Endothelial cell of umbilical vein (primary cell): ENCODE data around the gene MACF1. TPM values are rescaled to one million over a fixed set of nuclear protein-coding genes. Genes with fewer than 3 reads are reported as not detected.

ENCODE experiments used
- BruUV-seq: library from RNA; stranded (reverse); fragments of 400-500 nt; replicated peaks from 2 replicates; lab custom pipeline; 2021; lab: Mats Ljungman, UMichigan
- CTCF ChIA-PET: fragments of 300-600, 350-600 bp; sonication (Branson Sonifier 250); formaldehyde crosslinking; loops from one replicate; lab custom pipeline; 2021; ENCODE audit warnings: antibody characterized with exemption, inconsistent platforms; lab: Charles Lee
- POLR2A ChIA-PET: fragments of 300-600, 350-600 bp; sonication (Branson Sonifier 250); formaldehyde crosslinking; loops from one replicate; lab custom pipeline; 2021; ENCODE audit warnings: antibody characterized with exemption, inconsistent platforms; lab: Charles Lee
- DNase-seq: peaks from one replicate; pipeline ENCODE4 v3.0.0-alpha.2; 2011; ENCODE audit warnings: low read depth, low spot score
- FAIRE-seq: peaks from 2 replicates; lab custom pipeline; 2011; peaks lifted over from hg19 to GRCh38; lab: Jason Lieb, UNC
- H2AFZ ChIP-seq: 2 replicates; pipeline ENCODE4 v1.6.0; 2012; ENCODE audit warnings: low read depth, low read length, control low read depth, inconsistent platforms
- H3K27ac ChIP-seq: 2 replicates; pipeline ENCODE4 v1.5.1; 2011; ENCODE audit warnings: low read depth, mild to moderate bottlenecking, control low read depth, low read length, moderate library complexity; ENCODE audit not compliant: insufficient read depth
- H3K27me3 ChIP-seq, 2 experiments: 2 replicates each; pipeline versions ENCODE4 v1.6.0 to v1.6.1; 2011; ENCODE audit warnings: low read length in 2 of 2, mixed read lengths in 1 of 2; ENCODE audit not compliant: control insufficient read depth in 2 of 2, insufficient read depth in 2 of 2
- H3K36me3 ChIP-seq, 2 experiments: 2 replicates in 1 of 2; 3 replicates in 1 of 2; pipeline ENCODE4 v1.5.1; 2011; ENCODE audit warnings: low read length in 2 of 2, mild to moderate bottlenecking in 1 of 2, moderate library complexity in 1 of 2; ENCODE audit not compliant: control insufficient read depth in 2 of 2, insufficient read depth in 2 of 2; ENCODE audit errors: extremely low read depth in 1 of 2
- H3K4me1 ChIP-seq: 3 replicates; pipeline ENCODE4 v1.5.1; 2011; ENCODE audit warnings: mild to moderate bottlenecking, low read length; ENCODE audit not compliant: control insufficient read depth, insufficient read depth; ENCODE audit errors: extremely low read depth
- H3K4me2 ChIP-seq: 2 replicates; pipeline ENCODE4 v1.6.1; 2011; ENCODE audit warnings: low read length, control low read depth, mixed read lengths; ENCODE audit not compliant: insufficient read depth
- H3K4me3 ChIP-seq, 3 experiments: fragments of 200-600 bp in 1 of 3; sonication (generic), shearing (Covaris generic) in 1 of 3; replicated peaks in 1 of 3; 2 replicates each; pipeline ENCODE4 v1.5.1; 2011 to 2016; ENCODE audit warnings: control low read depth in 3 of 3, low read length in 3 of 3, mild to moderate bottlenecking in 2 of 3, inconsistent platforms in 1 of 3, low read depth in 1 of 3, moderate library complexity in 1 of 3; ENCODE audit not compliant: insufficient read depth in 1 of 3
- H3K79me2 ChIP-seq: 2 replicates; pipeline ENCODE4 v1.6.0; 2012; ENCODE audit warnings: low read length, inconsistent platforms; ENCODE audit not compliant: control insufficient read depth, insufficient read depth
- H3K9ac ChIP-seq: replicated peaks from 2 replicates; pipeline ENCODE3; 2011; ENCODE audit warnings: low read length, control low read depth; ENCODE audit not compliant: insufficient read depth; ENCODE audit errors: extremely low read depth
- H3K9me1 ChIP-seq: replicated peaks from 3 replicates; pipeline ENCODE4 v1.6.0; 2011; ENCODE audit warnings: mild to moderate bottlenecking, low read length; ENCODE audit not compliant: control insufficient read depth, insufficient read depth; ENCODE audit errors: extremely low read depth
- H3K9me3 ChIP-seq: replicated peaks from 2 replicates; pipeline ENCODE4 v1.5.1; 2012; ENCODE audit warnings: low read length, inconsistent platforms; ENCODE audit not compliant: control insufficient read depth, insufficient read depth
- H4K20me1 ChIP-seq: replicated peaks from 2 replicates; pipeline ENCODE3; 2011; ENCODE audit warnings: mild to moderate bottlenecking, low read length; ENCODE audit not compliant: control insufficient read depth, insufficient read depth; ENCODE audit errors: extremely low read depth
- CTCF ChIP-seq, 2 donors: IDR thresholded peaks; 1 replicate in 1 of 2; 2 replicates in 1 of 2; pipeline ENCODE4 v1.5.1; 2011; ENCODE audit warnings: low read length in 2 of 2, mild to moderate bottlenecking in 2 of 2, moderate library complexity in 2 of 2, control low read depth in 1 of 2, inconsistent platforms in 1 of 2, low read depth in 1 of 2; ENCODE audit not compliant: insufficient read depth in 1 of 2; ENCODE audit errors: extremely low read depth in 1 of 2
- EZH2 ChIP-seq: IDR thresholded peaks from 2 replicates; pipeline ENCODE4 v1.6.1; 2012; ENCODE audit warnings: borderline replicate concordance, low read depth, mild to moderate bottlenecking, moderate library complexity, low read length, inconsistent platforms; ENCODE audit not compliant: severe bottlenecking
- FOS ChIP-seq: IDR thresholded peaks from 2 replicates; pipeline ENCODE4 v1.6.1; 2011; ENCODE audit warnings: mild to moderate bottlenecking, low read length, moderate library complexity, borderline replicate concordance; ENCODE audit not compliant: insufficient read depth
- GATA2 ChIP-seq: IDR thresholded peaks from 2 replicates; pipeline ENCODE4 v1.7.0; 2011; ENCODE audit warnings: low read depth, mild to moderate bottlenecking, moderate library complexity, mixed read lengths, low read length; ENCODE audit not compliant: insufficient read length, insufficient read depth
- JUN ChIP-seq: IDR thresholded peaks from 2 replicates; pipeline ENCODE4 v1.6.1; 2011; ENCODE audit warnings: borderline replicate concordance, low read depth; ENCODE audit not compliant: insufficient read length, insufficient read depth
- MAX ChIP-seq: IDR thresholded peaks from 2 replicates; pipeline ENCODE4 v1.6.1; 2011; ENCODE audit not compliant: insufficient read depth, insufficient read length
- MYC ChIP-seq: IDR thresholded peaks from one replicate; pipeline ENCODE4 v1.6.1; 2011; ENCODE audit warnings: mild to moderate bottlenecking, low read depth, low read length
- POLR2A ChIP-seq: IDR thresholded peaks from 2 replicates; pipeline ENCODE4 v1.6.1; 2012; ENCODE audit warnings: low read depth, mild to moderate bottlenecking, control low read depth, low read length
- POLR2AphosphoS5 ChIP-seq: IDR thresholded peaks from 2 replicates; pipeline ENCODE4 v1.6.1; 2012; ENCODE audit warnings: low read depth, mild to moderate bottlenecking, control low read depth, low read length, moderate library complexity; ENCODE audit not compliant: insufficient read depth
- dilution Hi-C: fragments of 300-500 bp; cut with MboI; formaldehyde crosslinking; loops from one replicate; pipeline ENCODE4 v1.15.0; 2019; ENCODE audit warnings: low sequenced_read_pairs; ENCODE audit not compliant: extremely low pct_ligation_motif_present
- intact Hi-C: fragments of 100-400 bp; cut with micrococcal nuclease; formaldehyde crosslinking; loops from one replicate; pipeline ENCODE4 v1.10.0; 2022
- polyA plus RNA-seq, 4 experiments: library from polyadenylated mRNA; depleted of rRNA in 3 of 4; stranded (reverse) in 3 of 4; unstranded in 1 of 4; fragments of >200 nt; gene quantifications; 2 replicates each; pipeline versions ENCODE4 v1.2.1 to v1.2.3, GENCODE V29; 2011 to 2012; ENCODE audit warnings: missing spikeins in 1 of 4
- total RNA-seq: library from RNA; stranded (reverse); gene quantifications from 2 replicates; pipeline ENCODE4 v1.2.3, GENCODE V29; 2021

MACF1 gene
- total and polyA plus RNA-seq, 2 donors (not counting 3 experiments of a cell fraction or from before 2014, with no cell fraction given), result 122 to 587 TPM

DNA sequence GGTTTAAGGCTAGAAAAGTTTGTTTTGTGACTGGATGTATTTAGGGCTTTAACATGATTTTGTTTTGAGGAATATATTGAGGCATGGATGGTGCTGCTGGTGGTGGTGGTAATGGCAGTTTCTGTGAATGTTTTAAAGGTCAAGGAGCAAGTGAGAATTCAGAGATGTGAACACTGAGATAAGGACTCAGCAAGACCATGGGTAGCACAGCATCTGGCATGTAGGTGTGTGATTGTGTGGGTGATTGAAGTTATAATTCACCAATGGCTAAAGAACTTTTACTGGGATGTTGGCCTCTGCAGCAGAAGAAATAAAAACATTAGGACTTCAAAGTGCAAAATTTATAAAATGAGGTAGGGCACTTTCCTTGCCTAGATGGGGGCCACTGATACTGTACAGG, 65.9 kb downstream of the MACF1 start:
- Histone ChIP-seq H3K4me3 (no peak overlapping the region), H4K20me1 (no peaks in the 10 kb centered on the region), H3K79me2 (peaks cover 89% of the 10 kb centered on the region), H2AFZ (no peak overlapping the region), H3K4me2 (no peak overlapping the region), H3K27me3 (no peaks in the 10 kb centered on the region), H3K27ac (no peak overlapping the region), H3K9me3 (no peaks in the 10 kb centered on the region), H3K4me1 (peaks cover 22% of the 10 kb centered on the region), H3K36me3 (peaks cover 4% of the 10 kb centered on the region in 2 experiments), H3K9ac (no peak overlapping the region), H3K9me1 (no peaks in the 10 kb centered on the region)
- no TSS peak for BruUV-seq
- DNase-seq (no peak), FAIRE-seq (no peak)
- ChIA-PET POLR2A (no interaction called here), CTCF (interaction anchor here (3.3 kb wide), 1 partner anchor 171 kb away, joined by 16 read pairs; no protein-coding TSS in a partner anchor)
- dilution Hi-C loops (no loop called here), intact Hi-C loops (no loop called here)
- TF ChIP-seq JUN (no peak), GATA2 (no peak), POLR2A (no peak), MYC (no peak), EZH2 (no peak), CTCF (IDR thresholded peaks at IDR 0.05; ENCODE audit: extremely low read depth in 1 of 2, insufficient read depth in 1 of 2, low read depth in 1 of 2, low read length in 2 of 2) (no peak), POLR2AphosphoS5 (no peak), FOS (no peak), MAX (no peak)
